GM21576 (cell line): ENCODE data around the gene CEP112.

Experiments
- ATAC-seq: cut with Tn5 transposase; IDR thresholded peaks from one replicate; pipeline ENCODE4 v1.9.1; 2021; ENCODE audit warnings: mild to moderate bottlenecking, moderate library complexity; ENCODE audit not compliant: unreplicated experiment

CEP112 gene

GRCh38 chr17:66191593-66192377, at the start of gene CEP112:
Gene CEP112 (minus strand): TSS chr17:66192133.
- ATAC-seq, result peak; percentile 50

- ATAC-seq, result no peak
Observed at GRCh38 chr17:66240630-66241029, 48.7 kb upstream of the CEP112 start.

- no peak for ATAC-seq
Observed at GRCh38 chr17:66240013-66240412, 48.1 kb upstream of the CEP112 start.

GRCh38 chr17:66235377-66235994, 43.6 kb upstream of the CEP112 start:
- ATAC-seq, result no peak

- no peak for ATAC-seq
Observed at GRCh38 chr17:66234611-66235010, 42.7 kb upstream of the CEP112 start.

GRCh38 chr17:66233023-66233753, 41.3 kb upstream of the CEP112 start:
- no peak for ATAC-seq

- no peak for ATAC-seq
Observed at GRCh38 chr17:66230922-66231591, 39.1 kb upstream of the CEP112 start.

- no peak for ATAC-seq
Observed at GRCh38 chr17:66229783-66230538, 38.0 kb upstream of the CEP112 start.

- ATAC-seq, result no peak
Observed at GRCh38 chr17:66228887-66229782, 37.2 kb upstream of the CEP112 start, which contains the start of gene APOH. Gene APOH (minus strand): TSS chr17:66229415. CDS start chr17:66229379, 36 bp downstream.

- ATAC-seq, result no peak
Observed at GRCh38 chr17:66227212-66228045, 35.5 kb upstream of the CEP112 start.

GRCh38 chr17:66222798-66223350, 30.9 kb upstream of the CEP112 start:
- no peak for ATAC-seq

GRCh38 chr17:66221755-66222530, 30.0 kb upstream of the CEP112 start:
- ATAC-seq, result no peak

- ATAC-seq, result no peak
Observed at GRCh38 chr17:66221343-66221742, 29.4 kb upstream of the CEP112 start.

GRCh38 chr17:66220079-66220835, 28.3 kb upstream of the CEP112 start:
- ATAC-seq, result no peak

- ATAC-seq, result no peak
Observed at GRCh38 chr17:66215529-66215911, 23.6 kb upstream of the CEP112 start.

- no peak for ATAC-seq
Observed at GRCh38 chr17:66214884-66215528, 23.1 kb upstream of the CEP112 start.
